Astrocyte (in vitro differentiated cells and primary cell): ENCODE measurements around the gene PEAK3. TPM values are rescaled to one million over a fixed set of nuclear protein-coding genes. Genes with fewer than 3 reads are reported as not detected.
A peak's percentile ranks its signal among the peaks of the same experiment; 100 is the strongest.

Experiments
- DNase-seq: peaks from one replicate; pipeline ENCODE4 v3.0.0-alpha.2; 2010; ENCODE audit warnings: low read depth
- FAIRE-seq: peaks from 2 replicates; lab custom pipeline; 2011; peaks lifted over from hg19 to GRCh38; lab: Jason Lieb, UNC
- H2AFZ ChIP-seq: 2 replicates; pipeline ENCODE4 v1.6.0; 2012; ENCODE audit warnings: low read depth, low read length, inconsistent platforms
- H3K27ac ChIP-seq: 2 replicates; pipeline ENCODE4 v1.5.1; 2011; ENCODE audit warnings: low read depth, low read length, inconsistent platforms
- H3K27me3 ChIP-seq: 2 replicates; pipeline ENCODE4 v1.6.0; 2011; ENCODE audit warnings: low read length, inconsistent platforms; ENCODE audit not compliant: insufficient read depth
- H3K36me3 ChIP-seq: 2 replicates; pipeline ENCODE4 v1.5.1; 2011; ENCODE audit warnings: low read length, inconsistent platforms; ENCODE audit not compliant: insufficient read depth
- H3K4me1 ChIP-seq: 2 replicates; pipeline ENCODE4 v1.5.1; 2011; ENCODE audit warnings: low read length, inconsistent platforms; ENCODE audit not compliant: insufficient read depth
- H3K4me2 ChIP-seq: 2 replicates; pipeline ENCODE4 v1.6.0; 2012; ENCODE audit warnings: low read length, inconsistent platforms
- H3K4me3 ChIP-seq: 2 replicates; pipeline ENCODE4 v1.5.1; 2011; ENCODE audit warnings: low read depth, mild to moderate bottlenecking, low read length, inconsistent platforms; ENCODE audit not compliant: insufficient read depth
- H3K79me2 ChIP-seq: 2 replicates; pipeline ENCODE4 v1.6.0; 2012; ENCODE audit warnings: mild to moderate bottlenecking, low read length, inconsistent platforms; ENCODE audit not compliant: insufficient read depth
- H3K9ac ChIP-seq: 2 replicates; pipeline ENCODE4 v1.6.0; 2012; ENCODE audit warnings: mild to moderate bottlenecking, low read length, inconsistent platforms
- H3K9me3 ChIP-seq: 2 replicates; pipeline ENCODE4 v1.5.1; 2012; ENCODE audit warnings: low read depth, mild to moderate bottlenecking, low read length, inconsistent platforms; ENCODE audit not compliant: insufficient read depth
- H4K20me1 ChIP-seq: 2 replicates; pipeline ENCODE4 v1.6.0; 2012; ENCODE audit warnings: low read length, inconsistent platforms; ENCODE audit not compliant: insufficient read depth
- H3K27ac Mint-ChIP-seq: one replicate; pipeline ENCODE4 v1.8.0; 2021; ENCODE audit warnings: mild to moderate bottlenecking, mixed read lengths; ENCODE audit not compliant: unreplicated experiment
- H3K27me3 Mint-ChIP-seq: one replicate; pipeline ENCODE4 v1.8.0; 2021; ENCODE audit warnings: low read depth, mixed read lengths; ENCODE audit not compliant: unreplicated experiment
- H3K36me3 Mint-ChIP-seq: one replicate; pipeline ENCODE4 v1.8.0; 2021; ENCODE audit warnings: low read depth, mixed read lengths; ENCODE audit not compliant: unreplicated experiment
- H3K4me1 Mint-ChIP-seq: one replicate; pipeline ENCODE4 v1.8.0; 2021; ENCODE audit warnings: low read depth, mixed read lengths; ENCODE audit not compliant: unreplicated experiment
- H3K4me3 Mint-ChIP-seq: one replicate; pipeline ENCODE4 v1.8.0; 2021; ENCODE audit warnings: mild to moderate bottlenecking, moderate library complexity, mixed read lengths; ENCODE audit not compliant: unreplicated experiment
- H3K9me3 Mint-ChIP-seq: one replicate; pipeline ENCODE4 v1.8.0; 2021; ENCODE audit warnings: mild to moderate bottlenecking, mixed read lengths; ENCODE audit not compliant: unreplicated experiment
- EZH2 ChIP-seq: IDR thresholded peaks from 2 replicates; pipeline ENCODE4 v1.6.1; 2012; ENCODE audit warnings: mild to moderate bottlenecking, low read length, inconsistent platforms; ENCODE audit not compliant: insufficient read depth
- total RNA-seq: library from RNA; stranded (reverse); gene quantifications from 2 replicates; pipeline ENCODE4 v1.2.1, GENCODE V29; 2021
- TF ChIP-seq, protein P1 (sequence below): IDR thresholded peaks from 2 replicates; pipeline ENCODE4 v1.5.1; 2011; ENCODE audit warnings: low read depth, mild to moderate bottlenecking, inconsistent platforms, low read length, moderate library complexity; ENCODE audit not compliant: insufficient read depth

PEAK3 gene
- total RNA-seq, 1 donor from 2014 or later = 0.18 TPM

DNA sequence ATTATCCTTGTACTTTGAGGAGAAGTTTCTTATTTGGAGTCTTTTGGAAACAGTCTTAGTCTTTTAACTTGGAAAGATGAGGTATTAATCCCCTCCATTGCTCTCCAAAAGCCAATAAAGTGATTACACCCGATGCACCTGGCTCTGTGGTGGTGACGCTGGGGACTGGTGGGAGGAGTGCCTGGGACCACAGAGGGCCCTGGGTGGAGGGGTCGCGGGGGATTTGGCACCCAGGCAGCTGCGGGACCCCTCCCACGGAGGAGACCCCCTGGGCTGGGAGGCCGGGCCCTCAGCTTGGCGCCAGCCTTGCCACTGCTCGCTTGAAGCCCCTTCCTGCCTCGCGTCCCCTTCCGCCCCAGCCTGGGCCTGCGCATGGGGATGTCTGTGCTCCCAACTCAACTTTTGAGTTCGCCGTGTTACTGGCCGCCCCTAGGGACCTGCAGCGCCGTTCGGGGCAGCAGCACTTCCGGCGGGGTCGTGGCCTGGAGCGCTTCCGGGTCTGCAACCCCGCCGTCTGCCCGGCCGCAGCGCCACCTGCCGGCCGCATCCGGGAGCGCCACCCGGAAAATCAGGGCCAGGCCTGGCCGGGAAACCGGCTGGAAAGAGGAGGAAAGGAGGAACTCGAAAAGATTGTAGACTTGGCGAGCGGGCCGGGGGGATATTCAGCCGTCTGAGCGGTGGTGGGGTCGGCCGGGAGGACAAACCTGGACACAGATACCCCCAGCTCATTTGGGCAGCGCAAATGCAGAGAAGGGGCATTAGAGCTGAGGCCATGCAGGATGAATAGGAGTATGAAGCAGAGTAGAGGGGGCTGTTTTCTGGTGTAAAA is 8.4 kb downstream of the PEAK3 start:
- Histone ChIP-seq H3K27ac (peak overlapping the region; percentile 13), H3K79me2 (peaks cover 63% of the 10 kb centered on the region), H3K9me3 (no peaks in the 10 kb centered on the region), H4K20me1 (peaks cover 71% of the 10 kb centered on the region), H3K4me3 (peak overlapping the region; percentile 16), H2AFZ (no peak overlapping the region), H3K27me3 (no peaks in the 10 kb centered on the region), H3K4me1 (peaks cover 25% of the 10 kb centered on the region), H3K9ac (peak overlapping the region; percentile 48), H3K4me2 (peak overlapping the region; percentile 96), H3K36me3 (peaks cover 3% of the 10 kb centered on the region)
- peak overlapping the region; percentile 79 for H3K4me3 Mint-ChIP-seq
- DNase-seq (peak; percentile 38), FAIRE-seq (no peak)
- H3K36me3 Mint-ChIP-seq = peaks cover 16% of the 10 kb centered on the region
- peaks cover 14% of the 10 kb centered on the region for H3K4me1 Mint-ChIP-seq
- H3K9me3 Mint-ChIP-seq = no peaks in the 10 kb centered on the region
- peak overlapping the region; percentile 87 for H3K27ac Mint-ChIP-seq
- no peak for TF ChIP-seq EZH2
- TF ChIP-seq, protein P1, sequence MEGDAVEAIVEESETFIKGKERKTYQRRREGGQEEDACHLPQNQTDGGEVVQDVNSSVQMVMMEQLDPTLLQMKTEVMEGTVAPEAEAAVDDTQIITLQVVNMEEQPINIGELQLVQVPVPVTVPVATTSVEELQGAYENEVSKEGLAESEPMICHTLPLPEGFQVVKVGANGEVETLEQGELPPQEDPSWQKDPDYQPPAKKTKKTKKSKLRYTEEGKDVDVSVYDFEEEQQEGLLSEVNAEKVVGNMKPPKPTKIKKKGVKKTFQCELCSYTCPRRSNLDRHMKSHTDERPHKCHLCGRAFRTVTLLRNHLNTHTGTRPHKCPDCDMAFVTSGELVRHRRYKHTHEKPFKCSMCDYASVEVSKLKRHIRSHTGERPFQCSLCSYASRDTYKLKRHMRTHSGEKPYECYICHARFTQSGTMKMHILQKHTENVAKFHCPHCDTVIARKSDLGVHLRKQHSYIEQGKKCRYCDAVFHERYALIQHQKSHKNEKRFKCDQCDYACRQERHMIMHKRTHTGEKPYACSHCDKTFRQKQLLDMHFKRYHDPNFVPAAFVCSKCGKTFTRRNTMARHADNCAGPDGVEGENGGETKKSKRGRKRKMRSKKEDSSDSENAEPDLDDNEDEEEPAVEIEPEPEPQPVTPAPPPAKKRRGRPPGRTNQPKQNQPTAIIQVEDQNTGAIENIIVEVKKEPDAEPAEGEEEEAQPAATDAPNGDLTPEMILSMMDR = peak; percentile 57
- H3K27me3 Mint-ChIP-seq = no peaks in the 10 kb centered on the region

DNA sequence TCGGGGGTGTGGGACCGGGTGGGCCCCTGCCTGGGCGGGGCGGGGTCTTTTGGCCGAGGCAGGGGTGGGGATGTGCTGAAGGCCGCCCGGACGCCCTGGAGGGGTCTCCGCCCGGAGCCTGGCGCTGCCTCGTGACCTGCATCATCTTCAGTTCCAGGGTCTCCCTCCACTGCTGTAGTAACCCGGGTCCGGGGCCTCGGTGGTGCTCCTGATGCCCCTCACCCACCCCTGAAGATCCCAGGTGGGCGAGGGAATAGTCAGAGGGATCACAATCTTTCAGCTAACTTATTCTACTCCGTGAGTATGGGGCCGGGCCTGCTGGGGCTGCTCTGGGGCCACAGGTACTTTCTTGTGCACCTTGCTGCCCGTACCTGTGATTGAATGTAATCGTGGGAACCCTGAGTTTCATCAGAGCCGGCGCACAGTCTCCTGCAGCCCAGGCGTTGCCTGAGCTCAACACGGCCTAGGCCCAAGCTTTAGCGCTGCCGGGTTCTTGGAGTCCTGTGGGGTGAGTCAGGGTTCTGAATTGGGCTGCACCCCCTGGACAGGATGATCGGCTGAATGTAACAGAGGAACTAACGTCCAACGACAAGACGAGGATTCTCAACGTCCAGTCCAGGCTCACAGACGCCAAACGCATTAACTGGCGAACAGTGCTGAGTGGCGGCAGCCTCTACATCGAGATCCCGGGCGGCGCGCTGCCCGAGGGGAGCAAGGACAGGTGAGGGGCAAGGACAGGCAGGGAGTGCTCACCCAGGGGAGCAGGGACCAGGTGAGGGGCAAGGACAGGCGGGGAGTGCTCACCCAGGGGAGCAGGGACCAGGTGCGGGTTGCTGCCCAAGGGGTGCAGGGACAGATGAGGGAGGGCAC is 10.5 kb downstream of the PEAK3 start:
- FAIRE-seq = peak; percentile 17
- no peaks in the 10 kb centered on the region for H3K9me3 Mint-ChIP-seq
- Histone ChIP-seq H3K9ac (peak overlapping the region; percentile 99), H3K4me2 (peak overlapping the region; percentile 96), H2AFZ (no peak overlapping the region), H3K36me3 (peaks cover 3% of the 10 kb centered on the region), H3K4me1 (peaks cover 29% of the 10 kb centered on the region), H3K9me3 (no peaks in the 10 kb centered on the region), H3K79me2 (peaks cover 63% of the 10 kb centered on the region), H4K20me1 (peaks cover 67% of the 10 kb centered on the region), H3K4me3 (peak overlapping the region; percentile 96), H3K27ac (peak overlapping the region; percentile 76), H3K27me3 (no peaks in the 10 kb centered on the region)
- DNase-seq = peak; percentile 81
- peak overlapping the region; percentile 95 for H3K4me3 Mint-ChIP-seq
- no peaks in the 10 kb centered on the region for H3K27me3 Mint-ChIP-seq
- peaks cover 17% of the 10 kb centered on the region for H3K4me1 Mint-ChIP-seq
- H3K27ac Mint-ChIP-seq = peak overlapping the region; percentile 98
- no peak for TF ChIP-seq EZH2
- TF ChIP-seq, protein P1 = no peak
- H3K36me3 Mint-ChIP-seq = peaks cover 14% of the 10 kb centered on the region
